SU-DHL-6 (cell line): ENCODE results near the gene CBX5.
"Not testable (repeated sequence)": the region's sequence is repeated elsewhere in the genome, so short reads cannot be mapped to it uniquely, and the experiment has no call there.

Experiments
- H2AFZ ChIP-seq: fragments of 200-600 bp; sonication (generic); 2 replicates; pipeline ENCODE4 v1.6.1; 2014; ENCODE audit warnings: low read depth, mild to moderate bottlenecking, moderate library complexity, mixed read lengths, antibody characterized with exemption, low read length; ENCODE audit not compliant: severe bottlenecking
- H3F3A ChIP-seq: fragments of 200-600 bp; shearing (Covaris generic); 2 replicates; pipeline ENCODE4 v1.6.0; 2016; ENCODE audit warnings: antibody characterized with exemption, mild to moderate bottlenecking; ENCODE audit not compliant: insufficient read depth
- H3K27ac ChIP-seq: fragments of 200-600 bp; sonication (generic); 2 replicates; pipeline ENCODE4 v1.5.1; 2016; ENCODE audit warnings: low read depth, mild to moderate bottlenecking, low read length, moderate library complexity, mixed read lengths
- H3K27me3 ChIP-seq: fragments of 200-600 bp; sonication (generic), shearing (Covaris generic); 2 replicates; pipeline ENCODE4 v1.6.0; 2014; ENCODE audit warnings: mild to moderate bottlenecking, low read length
- H3K36me3 ChIP-seq: fragments of 200-600 bp; sonication (generic); 2 replicates; pipeline ENCODE4 v1.6.1; 2014; ENCODE audit warnings: mild to moderate bottlenecking, low read length, mixed read lengths
- H3K4me2 ChIP-seq: fragments of 300-600, 200-600 bp; shearing (Covaris generic), sonication (generic); 2 replicates; pipeline ENCODE4 v1.6.0; 2014; ENCODE audit warnings: low read length, low read depth, mild to moderate bottlenecking; ENCODE audit not compliant: poor library complexity, severe bottlenecking
- H3K4me3 ChIP-seq: fragments of 200-600 bp; sonication (generic); 2 replicates; pipeline ENCODE4 v1.5.1; 2014; ENCODE audit warnings: antibody characterized with exemption, low read length, mild to moderate bottlenecking, mixed read lengths; ENCODE audit not compliant: insufficient read depth, poor library complexity, severe bottlenecking
- H3K79me2 ChIP-seq: fragments of 200-600 bp; sonication (generic); 2 replicates; pipeline ENCODE4 v1.6.1; 2014; ENCODE audit warnings: mild to moderate bottlenecking, low read length, moderate library complexity; ENCODE audit not compliant: insufficient read depth
- H3K9ac ChIP-seq: fragments of 200-600 bp; sonication (generic); 2 replicates; pipeline ENCODE4 v1.7.0; 2014; ENCODE audit warnings: mild to moderate bottlenecking, low read length
- H3K9me2 ChIP-seq: fragments of 200-600 bp; sonication (generic); replicated peaks from 2 replicates; pipeline ENCODE4 v1.6.1; 2014; ENCODE audit warnings: low read length; ENCODE audit not compliant: insufficient read depth
- H3K9me3 ChIP-seq: fragments of 200-600 bp; sonication (generic); 2 replicates; pipeline ENCODE4 v1.6.1; 2014; ENCODE audit warnings: low read length, mixed read lengths; ENCODE audit not compliant: insufficient read depth
- H4K20me1 ChIP-seq: fragments of 200-600 bp; sonication (generic); 2 replicates; pipeline ENCODE4 v1.6.1; 2014; ENCODE audit warnings: low read depth, mild to moderate bottlenecking, antibody characterized with exemption, low read length, moderate library complexity, mixed read lengths
- EZH2phosphoT487 ChIP-seq: fragments of 200-600 bp; sonication (generic), shearing (Covaris generic); conservative IDR thresholded peaks from 2 replicates; pipeline ENCODE4 v1.6.1; 2018; ENCODE audit warnings: mild to moderate bottlenecking, antibody characterized with exemption, low read length, moderate library complexity, mixed read lengths
- TF ChIP-seq, protein P1 (sequence below): fragments of 200-600 bp; sonication (generic); IDR thresholded peaks from one replicate; pipeline ENCODE4 v1.5.1; 2017; ENCODE audit warnings: antibody characterized with exemption, mild to moderate bottlenecking, low read length, moderate library complexity; ENCODE audit not compliant: insufficient read depth, poor library complexity, severe bottlenecking

CBX5 gene

DNA sequence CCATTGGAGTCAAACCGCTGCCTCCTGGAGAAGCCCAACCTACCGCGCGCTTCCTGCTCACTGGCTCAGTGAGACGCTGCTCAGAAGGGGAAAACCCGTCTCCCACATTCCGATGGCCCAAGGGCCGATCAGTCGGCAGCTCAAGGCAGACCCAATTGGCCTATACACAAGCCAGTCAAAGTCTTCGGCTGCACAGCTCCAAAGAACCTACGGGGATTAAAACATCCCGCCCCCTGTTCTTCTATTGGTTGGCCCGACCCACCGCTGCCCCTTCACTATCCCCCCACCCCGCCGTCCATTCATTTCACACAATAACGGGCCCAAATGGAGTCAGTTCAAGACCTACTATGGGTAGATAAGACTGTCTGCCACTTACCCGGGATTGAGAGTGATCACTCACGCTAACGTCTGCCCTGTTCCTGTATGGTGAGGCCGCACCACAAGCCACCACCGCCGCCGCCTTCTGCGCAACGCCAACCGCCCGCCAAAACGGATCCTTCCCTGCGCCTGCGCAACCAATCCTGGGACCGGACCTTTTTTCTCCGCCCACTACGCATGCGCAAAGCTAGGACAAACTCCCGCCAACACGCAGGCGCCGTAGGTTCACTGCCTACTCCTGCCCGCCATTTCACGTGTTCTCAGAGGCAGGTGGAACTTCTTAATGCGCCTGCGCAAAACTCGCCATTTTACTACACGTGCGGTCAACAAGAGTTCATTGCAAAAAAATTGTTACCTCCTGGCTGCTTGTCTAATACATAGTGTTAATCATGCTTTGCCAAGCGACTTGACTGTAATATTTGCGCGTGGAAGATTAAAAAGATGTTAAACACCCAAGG, at the start of gene CBX5:
Gene CBX5 (minus strand): TSS at position 491 of the 836 bp plus-strand sequence. CDS start 22,472 bp downstream, outside the sequence.
- Histone ChIP-seq H3K9me2 (no peaks in the 10 kb centered on the region), H3K36me3 (peaks cover 56% of the 10 kb centered on the region), H3K9ac (peak within 1 kb of the TSS; percentile 96), H3K4me3 (peak within 1 kb of the TSS; percentile 88), H2AFZ (peak within 1 kb of the TSS; percentile 29), H4K20me1 (peaks cover 25% of the 10 kb centered on the region), H3F3A (peaks cover 62% of the 10 kb centered on the region), H3K9me3 (no peaks in the 10 kb centered on the region), H3K27ac (peak within 1 kb of the TSS; percentile 91), H3K27me3 (no peaks in the 10 kb centered on the region), H3K4me2 (peak within 1 kb of the TSS; percentile 99), H3K79me2 (peaks cover 79% of the 10 kb centered on the region)
- TF ChIP-seq, protein P1, sequence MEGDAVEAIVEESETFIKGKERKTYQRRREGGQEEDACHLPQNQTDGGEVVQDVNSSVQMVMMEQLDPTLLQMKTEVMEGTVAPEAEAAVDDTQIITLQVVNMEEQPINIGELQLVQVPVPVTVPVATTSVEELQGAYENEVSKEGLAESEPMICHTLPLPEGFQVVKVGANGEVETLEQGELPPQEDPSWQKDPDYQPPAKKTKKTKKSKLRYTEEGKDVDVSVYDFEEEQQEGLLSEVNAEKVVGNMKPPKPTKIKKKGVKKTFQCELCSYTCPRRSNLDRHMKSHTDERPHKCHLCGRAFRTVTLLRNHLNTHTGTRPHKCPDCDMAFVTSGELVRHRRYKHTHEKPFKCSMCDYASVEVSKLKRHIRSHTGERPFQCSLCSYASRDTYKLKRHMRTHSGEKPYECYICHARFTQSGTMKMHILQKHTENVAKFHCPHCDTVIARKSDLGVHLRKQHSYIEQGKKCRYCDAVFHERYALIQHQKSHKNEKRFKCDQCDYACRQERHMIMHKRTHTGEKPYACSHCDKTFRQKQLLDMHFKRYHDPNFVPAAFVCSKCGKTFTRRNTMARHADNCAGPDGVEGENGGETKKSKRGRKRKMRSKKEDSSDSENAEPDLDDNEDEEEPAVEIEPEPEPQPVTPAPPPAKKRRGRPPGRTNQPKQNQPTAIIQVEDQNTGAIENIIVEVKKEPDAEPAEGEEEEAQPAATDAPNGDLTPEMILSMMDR: no peak
- no peak for TF ChIP-seq EZH2phosphoT487

DNA sequence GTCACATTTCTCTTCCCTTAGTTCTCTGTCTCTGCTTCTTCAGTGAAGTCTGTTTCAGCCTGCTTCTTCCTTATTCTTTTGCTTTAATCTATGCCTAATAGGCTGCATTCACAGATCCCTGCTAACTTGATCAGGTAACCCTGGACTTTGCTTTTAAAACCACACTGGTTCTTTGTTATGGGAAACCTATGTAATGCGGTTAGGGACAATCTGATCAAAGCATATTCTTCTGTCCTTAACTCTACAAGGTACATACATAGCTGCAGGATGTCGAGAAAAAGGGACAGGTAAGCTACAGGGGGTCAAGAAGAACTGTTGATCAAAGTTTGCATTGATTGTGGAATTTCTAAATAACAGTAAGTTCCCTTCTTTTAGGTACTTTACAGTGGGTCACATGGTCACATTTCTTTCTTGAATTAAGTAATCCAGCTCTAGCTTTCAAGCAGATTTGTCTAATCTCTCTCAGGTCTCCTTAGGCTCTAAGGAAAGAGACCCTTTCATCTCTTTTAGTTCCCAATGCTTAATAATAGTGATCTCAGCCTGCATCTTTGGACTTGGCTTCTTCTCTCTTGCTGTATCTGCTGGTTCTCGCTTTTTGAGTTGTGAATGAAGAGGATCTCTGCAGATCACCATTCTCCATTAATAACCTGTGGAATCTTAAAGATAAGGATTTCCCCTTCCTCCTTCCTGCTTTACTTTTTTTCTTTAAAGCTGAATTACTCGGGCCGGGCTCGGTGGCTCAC, 48.8 kb upstream of the CBX5 start:
- no peak overlapping the region for H3K27ac ChIP-seq
- H3K9me3 ChIP-seq: no peaks in the 10 kb centered on the region
- no peak overlapping the region for H2AFZ ChIP-seq
- H3F3A ChIP-seq: no peaks in the 10 kb centered on the region
- H3K4me3 ChIP-seq: no peak overlapping the region
- peaks cover 4% of the 10 kb centered on the region; the same call in 1 of the 2 replicates for H4K20me1 ChIP-seq
- no peaks in the 10 kb centered on the region for H3K27me3 ChIP-seq
- no peaks in the 10 kb centered on the region for H3K9me2 ChIP-seq
- peaks cover 11% of the 10 kb centered on the region for H3K79me2 ChIP-seq
- TF ChIP-seq EZH2phosphoT487: no peak
- TF ChIP-seq, protein P1: no peak
- H3K36me3 ChIP-seq: no peaks in the 10 kb centered on the region
- H3K4me2 ChIP-seq: no peak overlapping the region
- no peak overlapping the region for H3K9ac ChIP-seq

DNA sequence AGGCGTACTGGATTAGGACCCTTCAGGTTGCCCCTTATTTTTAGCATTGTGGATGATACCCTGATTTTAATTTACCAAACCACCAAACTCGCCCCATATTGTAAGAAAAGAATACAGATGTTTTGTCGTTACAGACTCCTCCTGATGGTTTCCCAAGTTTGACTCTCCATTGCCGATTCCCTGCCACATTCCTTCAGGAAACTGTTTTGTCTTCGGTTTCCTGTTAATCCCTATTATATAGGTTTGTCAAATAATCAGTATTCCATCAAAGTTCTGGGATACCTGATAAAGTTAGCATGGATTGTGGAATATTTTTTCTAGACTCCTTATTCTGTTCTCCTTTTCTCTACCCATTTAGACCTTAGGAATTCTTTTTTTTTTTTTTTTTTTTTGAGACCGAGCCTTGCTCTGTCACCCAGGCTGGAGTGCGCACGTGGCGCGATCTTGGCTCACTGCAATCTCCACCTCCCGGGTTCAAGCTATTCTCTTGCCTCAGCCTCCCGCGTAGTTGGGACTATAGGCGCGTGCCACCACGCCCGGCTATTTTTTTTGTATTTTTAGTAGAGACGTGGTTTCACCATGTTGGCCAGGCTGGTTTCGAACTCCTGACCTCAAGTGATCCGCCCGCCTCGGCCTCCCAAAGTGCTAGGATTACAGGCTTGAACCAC, 45.7 kb upstream of the CBX5 start:
- not testable (repeated sequence) for H3K9me3 ChIP-seq, H3K27ac ChIP-seq, H3F3A ChIP-seq, H3K36me3 ChIP-seq, H4K20me1 ChIP-seq, H3K9me2 ChIP-seq, H3K27me3 ChIP-seq
- peaks cover 11% of the 10 kb centered on the region for H3K79me2 ChIP-seq
- peak overlapping the region; percentile 79 for H3K4me3 ChIP-seq
- peak overlapping the region; percentile 100 for H3K4me2 ChIP-seq
- H2AFZ ChIP-seq: peak overlapping the region; percentile 70
- peak overlapping the region; percentile 69 for H3K9ac ChIP-seq
